Activated T-cell treated with anti-CD3 and anti-CD28 coated beads for 4 hours (primary cell): ENCODE measurements around the gene P2RX7.
A peak's percentile ranks its signal among the peaks of the same experiment; 100 is the strongest.

Source experiments
- DNase-seq: peaks from one replicate; pipeline ENCODE4 v3.0.0-alpha.2; 2020

The P2RX7 gene

DNA sequence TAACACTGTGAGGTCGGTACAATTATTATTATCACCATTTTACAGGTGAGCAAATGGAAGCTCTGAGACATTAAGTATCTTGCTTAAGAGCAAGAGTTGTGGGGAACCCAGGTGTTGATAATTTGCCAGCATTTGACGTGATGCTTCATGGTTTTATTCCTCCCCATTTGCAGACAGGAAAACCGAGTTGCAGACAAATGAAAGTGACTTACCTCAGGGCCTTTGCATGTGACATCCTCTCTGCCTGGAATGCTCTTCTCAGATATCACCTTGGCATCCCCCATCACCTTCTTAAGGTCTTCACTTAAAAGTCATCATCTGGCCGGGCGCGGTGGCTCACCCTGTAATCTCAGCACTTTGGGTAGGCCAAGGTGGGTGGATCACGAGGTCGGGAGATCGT, 21.0 kb upstream of the P2RX7 start:
- DNase-seq: no peak

DNA sequence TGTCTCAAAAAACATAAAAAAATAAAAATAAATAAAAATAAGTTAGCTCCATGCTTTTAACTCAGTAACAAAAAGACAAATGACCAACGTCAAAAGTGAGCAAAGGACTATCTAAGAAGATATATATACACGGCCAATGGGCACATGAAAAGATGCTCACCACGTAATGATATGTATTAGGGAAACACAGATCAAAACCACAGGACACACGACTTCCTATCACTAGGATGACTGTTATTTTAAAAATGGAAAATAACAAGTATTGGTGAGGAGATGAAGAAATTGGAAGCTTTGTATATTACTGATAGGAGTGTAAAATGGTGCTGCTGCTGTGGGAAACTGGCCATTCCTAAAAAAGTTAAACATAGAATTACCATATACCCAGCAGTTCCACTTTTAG, 20.2 kb upstream of the P2RX7 start:
- DNase-seq: no peak

DNA sequence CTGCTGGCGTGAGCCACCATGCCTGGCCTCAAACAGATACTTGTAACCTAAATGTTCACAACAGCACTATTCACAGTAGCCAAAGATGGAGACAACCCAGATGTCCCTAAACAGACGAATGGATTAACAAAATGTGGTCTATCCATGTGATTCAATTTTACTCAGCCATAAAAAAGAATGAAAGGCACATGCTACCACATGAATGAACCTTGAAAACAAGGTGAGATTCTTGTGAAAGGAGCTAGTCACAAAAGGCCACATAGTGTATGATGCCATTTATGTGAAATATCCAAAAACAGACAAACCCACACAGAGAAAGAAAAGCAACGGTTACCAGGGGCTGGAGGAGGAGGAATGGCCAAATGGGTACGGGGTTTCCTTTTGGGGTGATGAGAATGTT, 19.6 kb upstream of the P2RX7 start:
- no peak for DNase-seq

DNA sequence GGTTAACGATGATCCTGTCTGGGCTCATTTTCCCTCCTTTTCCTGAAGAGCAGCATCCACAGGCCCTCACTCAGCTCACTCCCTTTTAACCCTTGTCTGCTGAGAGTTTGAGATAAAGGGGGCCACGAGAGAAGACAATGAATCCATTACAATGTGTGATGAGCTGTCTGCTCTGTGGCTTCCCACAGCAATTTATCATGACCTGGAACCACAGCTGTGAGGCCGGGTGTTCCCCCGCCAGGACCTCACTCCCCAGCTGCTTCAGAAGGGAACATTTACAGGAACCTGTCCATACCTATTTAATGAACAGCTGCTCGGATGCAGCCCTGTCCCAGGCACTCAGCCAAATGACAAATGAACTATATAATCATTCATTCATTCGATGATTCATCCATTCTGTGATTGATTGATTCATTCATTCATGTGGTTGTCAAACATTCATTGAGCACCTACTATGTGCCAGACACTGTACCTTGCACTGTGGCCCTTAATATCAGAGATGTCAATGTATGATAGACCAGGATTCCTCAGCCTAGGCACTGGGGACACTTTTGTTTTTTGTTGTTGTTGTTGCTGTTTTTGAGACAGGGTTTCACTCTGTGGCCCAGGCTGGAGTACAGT, 18.5 kb upstream of the P2RX7 start:
- DNase-seq: no peak

GRCh38 chr12:121114806-121115205, 17.9 kb upstream of the P2RX7 start:
- DNase-seq: no peak

- no peak for DNase-seq
Observed at GRCh38 chr12:121115530-121115929, 17.1 kb upstream of the P2RX7 start.

GRCh38 chr12:121116318-121117225, 16.1 kb upstream of the P2RX7 start:
- DNase-seq: no peak

GRCh38 chr12:121117226-121117777, 15.4 kb upstream of the P2RX7 start:
- DNase-seq: no peak

- no peak for DNase-seq
Observed at GRCh38 chr12:121120323-121120722, 12.4 kb upstream of the P2RX7 start.

- DNase-seq: no peak
Observed at GRCh38 chr12:121120989-121121755, 11.5 kb upstream of the P2RX7 start.

GRCh38 chr12:121121805-121122204, 10.9 kb upstream of the P2RX7 start:
- no peak for DNase-seq

DNA sequence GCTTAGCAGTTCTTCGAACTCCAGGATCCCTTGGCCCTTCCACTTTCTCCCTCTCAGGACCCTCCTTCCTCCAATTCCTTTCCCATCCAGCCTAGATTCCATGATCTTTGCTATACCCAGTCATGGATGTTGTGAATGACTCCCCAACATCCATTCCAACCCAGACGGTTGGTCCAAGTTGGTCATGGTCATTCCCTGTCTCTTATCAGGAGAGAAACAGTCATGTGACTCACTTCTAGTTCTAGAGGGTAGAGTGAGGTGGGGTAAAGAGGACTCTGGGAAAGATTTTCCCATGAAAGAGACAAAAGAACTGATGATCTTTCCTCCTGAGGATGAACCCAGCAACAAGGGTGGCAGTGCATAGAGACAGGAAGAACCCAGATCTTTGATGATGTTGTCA, 9.2 kb upstream of the P2RX7 start:
- no peak for DNase-seq

DNA sequence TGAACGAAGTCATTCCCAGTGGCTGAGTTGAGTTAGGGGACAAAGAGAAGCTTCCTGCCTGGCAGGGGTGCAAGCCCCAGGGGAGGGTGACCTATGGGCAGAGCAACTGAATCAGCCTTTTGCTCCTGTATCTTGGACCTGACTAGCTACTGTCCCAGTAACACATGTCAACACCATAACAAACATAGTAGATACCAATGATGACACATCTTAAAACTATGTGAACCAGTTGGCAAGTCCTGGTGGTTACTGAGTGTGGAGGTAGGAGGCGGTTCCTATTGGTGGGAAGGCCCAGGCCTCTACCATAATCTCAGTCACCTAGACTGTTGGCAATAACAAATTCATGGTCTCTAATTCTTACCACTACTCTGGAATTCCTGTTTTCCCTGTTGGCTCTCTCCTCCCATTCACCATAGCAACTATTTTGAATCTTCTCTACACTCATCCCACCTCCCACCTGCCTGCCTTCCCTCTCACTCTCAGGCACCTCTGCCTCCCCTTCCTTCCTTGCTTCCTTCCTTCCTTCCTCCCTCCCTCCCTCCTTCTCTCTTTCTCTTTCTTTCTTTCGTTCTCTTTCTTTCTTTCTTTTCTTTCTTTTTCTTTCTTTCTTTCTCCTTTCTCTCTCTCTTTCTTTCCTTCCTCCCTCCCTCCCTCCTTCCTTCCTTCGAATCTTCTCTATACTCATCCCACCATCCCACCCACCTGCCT, 8.1 kb upstream of the P2RX7 start:
- no peak for DNase-seq

GRCh38 chr12:121127501-121127900, 5.2 kb upstream of the P2RX7 start:
- DNase-seq: no peak

GRCh38 chr12:121128908-121129810, 3.5 kb upstream of the P2RX7 start:
- peak; percentile 81 for DNase-seq

GRCh38 chr12:121129811-121130147, 2.9 kb upstream of the P2RX7 start:
- no peak for DNase-seq

GRCh38 chr12:121130866-121131373, 1.8 kb upstream of the P2RX7 start:
- DNase-seq: no peak

- no peak for DNase-seq
Observed at GRCh38 chr12:121131941-121132341, 735 bp upstream of the P2RX7 start.

DNA sequence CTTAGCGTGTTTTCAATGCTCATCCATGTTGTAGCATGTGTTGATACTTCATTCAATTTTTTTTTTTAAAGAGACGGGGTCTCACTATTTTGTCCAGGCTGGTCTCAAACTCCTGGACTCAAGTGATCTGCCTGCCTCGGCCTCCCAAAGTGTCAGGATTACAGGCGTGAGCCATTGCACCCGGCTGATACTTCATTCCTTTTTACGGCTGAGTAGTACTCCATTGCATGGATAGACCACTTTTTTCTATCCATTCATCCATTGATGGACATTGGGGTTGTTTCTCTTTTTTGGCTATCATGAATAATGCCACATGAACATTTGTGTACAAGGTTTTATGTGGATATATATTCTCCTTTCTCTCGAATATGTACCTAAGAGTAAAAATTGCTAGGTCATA, 1.2 kb downstream of the P2RX7 start:
- DNase-seq: no peak

- no peak for DNase-seq
Observed at GRCh38 chr12:121135320-121135719, 2.6 kb downstream of the P2RX7 start.

DNA sequence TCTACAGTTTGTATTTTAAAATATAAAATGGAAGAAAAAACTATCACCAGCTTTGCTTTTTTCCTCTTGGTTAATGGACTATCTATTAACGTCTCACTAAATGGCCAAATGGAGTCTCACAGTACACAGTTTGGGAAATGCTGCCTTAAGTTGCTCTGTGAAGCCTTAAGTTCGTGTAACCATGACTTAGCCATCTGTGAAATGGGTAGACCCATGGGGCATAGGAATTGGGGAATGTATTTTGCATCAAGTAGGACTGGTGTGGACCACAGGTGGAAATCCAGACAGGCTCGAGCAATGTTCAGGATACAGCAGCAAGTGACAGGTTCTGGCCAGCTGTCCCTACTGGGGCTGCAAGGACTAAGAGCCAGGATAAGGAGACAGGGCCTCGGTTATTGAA, 4.8 kb downstream of the P2RX7 start:
- DNase-seq: no peak

DNA sequence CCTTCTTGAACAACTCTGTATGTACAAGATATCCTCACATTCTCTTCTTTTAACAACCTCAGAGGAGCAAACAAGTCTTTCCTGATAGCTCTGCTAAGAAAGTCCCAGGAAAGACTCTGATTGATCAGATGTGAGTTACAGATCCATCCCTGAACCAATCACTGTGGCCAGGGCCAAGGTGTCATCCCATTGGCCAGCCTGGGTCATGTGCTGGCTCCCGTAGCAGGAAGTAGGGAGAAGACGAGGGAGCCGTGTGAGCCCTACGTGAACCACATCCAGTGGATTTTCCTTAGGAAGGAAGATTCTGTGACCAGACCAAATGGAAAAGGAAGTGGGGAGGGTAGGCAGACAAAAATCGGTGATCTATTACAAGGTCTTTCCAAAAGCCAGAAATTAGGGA, 5.6 kb downstream of the P2RX7 start:
- no peak for DNase-seq
